Body of pancreas (tissue), 4 donors: ENCODE measurements around the gene MLEC. TPM values are rescaled to one million over a fixed set of nuclear protein-coding genes. Genes with fewer than 3 reads are reported as not detected.

Source experiments
- ATAC-seq: fragments of 150-250 bp; one replicate; pipeline ENCODE4 v1.9.1; 2016
- DNase-seq, 4 donors: peaks; one replicate each; pipeline ENCODE4 v3.0.0-alpha.2; 2019
- H3K27ac ChIP-seq, 4 donors: fragments of 200-600 bp; sonication (generic); 1 replicate in 3 of 4; 2 replicates in 1 of 4; pipeline versions ENCODE4 v1.5.1 to v1.6.1; 2016 to 2019; ENCODE audit warnings: mild to moderate bottlenecking in 1 of 4, mixed read lengths in 1 of 4, moderate library complexity in 1 of 4
- H3K27me3 ChIP-seq, 2 donors: fragments of 200-600 bp; sonication (generic); one replicate each; pipeline ENCODE4 v1.6.0; 2016; ENCODE audit warnings: mild to moderate bottlenecking in 1 of 2
- H3K36me3 ChIP-seq, 2 donors: fragments of 200-600 bp; sonication (generic); replicated peaks in 1 of 2; 2 replicates each; pipeline ENCODE4 v1.5.1; 2016; ENCODE audit warnings: low read depth in 2 of 2; ENCODE audit not compliant: insufficient read depth in 1 of 2
- H3K4me1 ChIP-seq: fragments of 200-600 bp; sonication (generic); one replicate; pipeline ENCODE4 v1.6.0; 2016
- H3K4me3 ChIP-seq, 2 donors: fragments of 200-600 bp; sonication (generic); 1 replicate in 1 of 2; 2 replicates in 1 of 2; pipeline ENCODE4 v1.5.1; 2016 to 2019
- H3K9me3 ChIP-seq, 3 donors: fragments of 200-600 bp; sonication (generic); 1 replicate in 2 of 3; 2 replicates in 1 of 3; pipeline ENCODE4 v1.5.1; 2016
- POLR2A ChIP-seq, 3 donors: fragments of 450-650 bp; IDR thresholded peaks; one replicate each; pipeline ENCODE4 v1.6.1; 2016; ENCODE audit warnings: antibody characterized with exemption in 3 of 3, mild to moderate bottlenecking in 2 of 3
- WGBS, 2 donors: methylation state at CpG; one replicate each; pipeline ENCODE4 v1.1.5; 2017; 5-methylcytosine and 5-hydroxymethylcytosine counted together
- intact Hi-C: fragments of 100-400 bp; cut with DNase I; formaldehyde crosslinking; loops from one replicate; pipeline ENCODE4 v1.15.1; 2023
- total RNA-seq, 2 donors: library from RNA; depleted of rRNA; stranded (reverse); fragments of >200 nt; gene quantifications; one replicate each; pipeline ENCODE4 v1.1.0, GENCODE V29; 2016
- TF ChIP-seq, protein P1 (sequence below), 7 experiments: fragments of 450-650 bp in 4 of 7; fragments of 200-600 bp in 3 of 7; sonication (generic) in 3 of 7; IDR thresholded peaks; one replicate each; pipeline ENCODE4 v1.5.1; 2016 to 2019; ENCODE audit warnings: antibody characterized with exemption in 7 of 7

Gene MLEC
- total RNA-seq, 2 donors from 2014 or later = 54.7 to 107 TPM

- intact Hi-C loops = no loop called here
- Histone ChIP-seq H3K4me3 (no peak overlapping the region), H3K9me3 (no peaks in the 10 kb centered on the region), H3K36me3 (no peaks in the 10 kb centered on the region), H3K4me1 (peaks cover 15% of the 10 kb centered on the region), H3K27ac (no peak overlapping the region), H3K27me3 (no peaks in the 10 kb centered on the region)
- 83 to 100% methylated on average over 1 of the region's 1 CpG for WGBS, 2 donors
- TF ChIP-seq, protein P1, sequence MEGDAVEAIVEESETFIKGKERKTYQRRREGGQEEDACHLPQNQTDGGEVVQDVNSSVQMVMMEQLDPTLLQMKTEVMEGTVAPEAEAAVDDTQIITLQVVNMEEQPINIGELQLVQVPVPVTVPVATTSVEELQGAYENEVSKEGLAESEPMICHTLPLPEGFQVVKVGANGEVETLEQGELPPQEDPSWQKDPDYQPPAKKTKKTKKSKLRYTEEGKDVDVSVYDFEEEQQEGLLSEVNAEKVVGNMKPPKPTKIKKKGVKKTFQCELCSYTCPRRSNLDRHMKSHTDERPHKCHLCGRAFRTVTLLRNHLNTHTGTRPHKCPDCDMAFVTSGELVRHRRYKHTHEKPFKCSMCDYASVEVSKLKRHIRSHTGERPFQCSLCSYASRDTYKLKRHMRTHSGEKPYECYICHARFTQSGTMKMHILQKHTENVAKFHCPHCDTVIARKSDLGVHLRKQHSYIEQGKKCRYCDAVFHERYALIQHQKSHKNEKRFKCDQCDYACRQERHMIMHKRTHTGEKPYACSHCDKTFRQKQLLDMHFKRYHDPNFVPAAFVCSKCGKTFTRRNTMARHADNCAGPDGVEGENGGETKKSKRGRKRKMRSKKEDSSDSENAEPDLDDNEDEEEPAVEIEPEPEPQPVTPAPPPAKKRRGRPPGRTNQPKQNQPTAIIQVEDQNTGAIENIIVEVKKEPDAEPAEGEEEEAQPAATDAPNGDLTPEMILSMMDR (IDR thresholded peaks at IDR 0.05) = no peak
- TF ChIP-seq POLR2A (IDR thresholded peaks at IDR 0.05) = no peak
- peak in 1 of 4 donors; percentile 46 for DNase-seq
- ATAC-seq = no peak
Measured at GRCh38 chr12:120705618-120706017, 18.7 kb downstream of the MLEC start.

- no peak overlapping the region for H3K4me3 ChIP-seq
- 85 to 92% methylated on average over 5 of the region's 5 CpGs for WGBS, 2 donors
- H3K27me3 ChIP-seq = no peaks in the 10 kb centered on the region
- ATAC-seq (no peak), DNase-seq (no peak)
- peaks cover 13% of the 10 kb centered on the region for H3K4me1 ChIP-seq
- no peaks in the 10 kb centered on the region for H3K36me3 ChIP-seq
- no peak for TF ChIP-seq POLR2A (IDR thresholded peaks at IDR 0.05)
- TF ChIP-seq, protein P1 (IDR thresholded peaks at IDR 0.05) = no peak
- no peak overlapping the region for H3K27ac ChIP-seq
- intact Hi-C loops = no loop called here
- H3K9me3 ChIP-seq = no peaks in the 10 kb centered on the region
Measured at GRCh38 chr12:120706029-120706428, 19.1 kb downstream of the MLEC start.

DNA sequence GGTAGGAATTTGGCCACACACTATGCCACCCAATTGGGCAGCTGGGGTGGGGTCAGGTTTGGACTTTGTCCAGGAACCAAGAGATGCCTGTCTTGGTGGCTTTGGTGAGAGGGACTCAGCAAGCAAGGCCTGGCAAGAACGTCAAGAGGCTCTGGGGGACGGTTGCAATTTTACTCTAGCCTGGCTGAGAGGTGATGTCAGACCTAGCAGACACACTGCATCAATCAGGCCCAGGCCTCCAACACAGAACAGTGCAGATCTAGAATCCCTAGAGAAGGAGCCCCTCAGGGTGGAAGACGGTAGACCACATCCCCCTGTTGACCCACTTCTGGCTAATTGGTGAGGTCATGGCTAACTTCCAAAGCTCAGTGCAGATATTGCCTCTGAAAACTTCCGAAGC is 21.7 kb downstream of the MLEC start:
- 74 to 77% methylated on average over 4 of the region's 4 CpGs for WGBS, 2 donors

GRCh38 chr12:120710031-120710804 is 23.3 kb downstream of the MLEC start, which contains the start of gene UNC119B:
Gene UNC119B (plus strand): TSS chr12:120710458. CDS start chr12:120710475, 17 bp downstream.
- H3K36me3 ChIP-seq = peaks cover 0 to 6% of the 10 kb centered on the region in 2 donors
- peak; percentile 49 to 75 (median 56) for DNase-seq
- intact Hi-C loops = no loop called here
- peak; percentile 9 to 35 (median 30) for TF ChIP-seq POLR2A (IDR thresholded peaks at IDR 0.05)
- TF ChIP-seq, protein P1 (IDR thresholded peaks at IDR 0.05) = no peak
- H3K4me3 ChIP-seq = peak within 1 kb of the TSS; percentile 88 to 95
- peaks cover 23% of the 10 kb centered on the region for H3K4me1 ChIP-seq
- H3K27ac ChIP-seq = peak within 1 kb of the TSS; percentile 37 to 86 (median 76)
- ATAC-seq = peak; percentile 84
- H3K9me3 ChIP-seq = no peaks in the 10 kb centered on the region
- 0% methylated on average over 39 of the region's 76 CpGs; no CpG with 5 or more reads in 1 of the 2 donors for WGBS, 2 donors
- H3K27me3 ChIP-seq = no peaks in the 10 kb centered on the region

More for the DNA sequence above, 21.7 kb downstream of the MLEC start:
- Histone ChIP-seq H3K27ac (no peak overlapping the region), H3K4me1 (peaks cover 18% of the 10 kb centered on the region), H3K36me3 (peaks cover 0 to 2% of the 10 kb centered on the region in 2 donors), H3K27me3 (no peaks in the 10 kb centered on the region), H3K4me3 (no peak overlapping the region), H3K9me3 (no peaks in the 10 kb centered on the region)
- TF ChIP-seq, protein P1 (IDR thresholded peaks at IDR 0.05) = no peak
- TF ChIP-seq POLR2A (IDR thresholded peaks at IDR 0.05) = no peak
- no peak for DNase-seq
- intact Hi-C loops = no loop called here
- ATAC-seq = no peak
